Activated CD4-positive, CD25-positive, alpha-beta regulatory T cell treated with anti-CD3 and anti-CD28 coated beads, Interleukin-2, amount 50 U/mL, for 16 hours (primary cell): Measurements from ENCODE around the gene ACO2.
"Not testable (repeated sequence)": the region's sequence is repeated elsewhere in the genome, so short reads cannot be mapped to it uniquely, and the experiment has no call there.

ENCODE experiments used
- DNase-seq: peaks from one replicate; pipeline ENCODE4 v3.0.0-alpha.2; 2020; ENCODE audit warnings: low read depth, low spot score

Gene ACO2

DNA sequence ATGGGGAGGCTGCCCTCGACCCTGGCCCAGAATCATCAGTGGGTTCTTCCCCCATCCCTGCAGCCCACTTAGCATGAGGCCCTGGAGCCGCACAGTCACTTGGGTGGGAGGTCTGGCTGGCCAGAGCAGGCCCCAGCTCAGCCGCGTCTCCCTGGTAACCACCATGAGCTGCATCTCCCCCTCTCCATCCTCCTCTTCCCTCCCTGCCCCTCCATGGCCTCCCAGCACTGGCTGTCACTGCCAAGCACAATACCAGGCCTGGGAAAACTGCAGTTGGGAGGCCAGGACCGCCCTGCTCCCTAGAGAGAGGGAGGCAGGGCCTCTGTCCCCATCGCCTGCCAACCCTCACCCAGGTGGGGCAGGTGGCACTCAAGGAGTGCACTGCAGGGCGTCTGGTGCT lies 99.9 kb downstream of the ACO2 start:
- no peak for DNase-seq

DNA sequence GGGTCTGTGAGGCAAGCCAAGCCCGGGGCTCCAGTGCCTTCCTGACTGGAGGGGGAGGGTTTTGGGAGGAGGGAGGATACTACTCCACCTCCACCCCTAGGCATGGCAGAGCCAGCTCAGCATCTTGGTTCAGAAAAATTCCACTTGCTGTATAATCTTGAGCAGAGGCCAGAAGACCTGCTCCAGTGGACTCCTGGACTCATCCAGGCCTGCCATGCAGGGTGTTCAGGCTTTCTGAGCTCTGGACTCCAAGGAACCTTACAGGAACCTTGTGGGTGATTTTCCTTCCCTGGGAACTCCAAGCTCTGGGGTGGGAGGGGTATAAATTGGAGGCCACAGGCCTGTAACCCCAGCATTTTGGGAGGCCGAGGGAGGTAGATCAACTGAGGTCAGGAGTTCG lies 101.3 kb downstream of the ACO2 start:
- no peak for DNase-seq

- DNase-seq, result no peak
Measured at GRCh38 chr22:41571786-41572185, 102.9 kb downstream of the ACO2 start.

- not testable (repeated sequence) for DNase-seq
Measured at GRCh38 chr22:41572305-41572704, 103.4 kb downstream of the ACO2 start.

DNA sequence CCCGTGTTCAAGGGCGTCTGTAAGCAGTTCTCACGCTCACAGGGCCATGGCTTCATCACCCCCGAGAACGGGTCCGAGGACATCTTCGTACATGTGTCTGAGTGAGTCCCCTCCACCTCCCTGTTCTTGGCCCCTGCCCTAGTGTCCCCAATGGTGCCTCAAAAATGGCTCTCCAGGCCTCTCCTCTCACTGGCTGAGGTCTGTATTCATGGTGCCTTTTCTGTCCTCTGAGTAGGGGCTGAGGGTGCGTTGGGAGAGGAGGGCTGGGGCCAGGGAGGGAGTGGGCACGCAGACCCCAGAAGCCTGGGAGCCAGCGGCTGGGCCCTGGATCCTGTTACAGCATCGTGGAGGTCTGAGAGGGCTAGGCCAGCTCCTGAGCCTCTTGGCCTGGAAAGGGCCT lies 104.8 kb downstream of the ACO2 start:
- DNase-seq, result no peak

- no peak for DNase-seq
Measured at GRCh38 chr22:41574847-41575381, 106.0 kb downstream of the ACO2 start.

GRCh38 chr22:41575533-41575932 lies 106.6 kb downstream of the ACO2 start:
- DNase-seq, result no peak

DNA sequence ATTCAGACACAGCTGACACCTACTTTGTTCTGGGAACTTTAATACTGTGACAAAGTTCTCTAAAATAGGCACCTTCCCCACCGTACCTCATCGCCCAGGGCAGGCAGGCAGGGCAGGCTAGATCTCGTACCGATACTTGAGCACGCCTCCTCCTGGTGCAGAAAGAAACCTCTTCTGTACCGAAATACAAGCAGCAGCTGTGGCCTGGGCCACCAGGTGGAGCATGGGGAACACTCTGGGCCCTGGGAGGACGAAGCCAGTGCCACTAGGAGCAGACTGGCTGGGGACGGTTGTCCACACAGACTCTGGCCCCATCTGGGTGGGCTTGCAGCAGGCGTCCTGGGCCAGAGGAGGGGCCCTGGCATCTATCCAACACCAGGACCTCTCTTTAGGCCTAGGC lies 108.0 kb downstream of the ACO2 start:
- no peak for DNase-seq

- DNase-seq, result no peak
Measured at GRCh38 chr22:41578114-41578513, 109.2 kb downstream of the ACO2 start.
